Activated T-cell treated with anti-CD3 and anti-CD28 coated beads for 48 hours (primary cell): ENCODE results near the gene ABCA6.

Experiments used
- DNase-seq: peaks from one replicate; pipeline ENCODE4 v3.0.0-alpha.2; 2020; ENCODE audit warnings: low read depth

ABCA6 gene

GRCh38 chr17:69046121-69046807, 95.4 kb downstream of the ABCA6 start:
- no peak for DNase-seq

GRCh38 chr17:69045646-69046045, 96.0 kb downstream of the ABCA6 start:
- DNase-seq: no peak

GRCh38 chr17:69044371-69044770, 97.3 kb downstream of the ABCA6 start:
- no peak for DNase-seq

GRCh38 chr17:69043098-69043734, 98.5 kb downstream of the ABCA6 start:
- DNase-seq: no peak

- no peak for DNase-seq
Measured at GRCh38 chr17:69042308-69042707, 99.4 kb downstream of the ABCA6 start.

- DNase-seq: no peak
Measured at GRCh38 chr17:69031839-69032238, 109.9 kb downstream of the ABCA6 start.

GRCh38 chr17:69030169-69030568, 111.5 kb downstream of the ABCA6 start:
- no peak for DNase-seq
